H9 (cell line): ENCODE measurements around the gene OR51V1. TPM values are rescaled to one million over a fixed set of nuclear protein-coding genes. Genes with fewer than 3 reads are reported as not detected.

ENCODE experiments used
- DNase-seq: peaks from one replicate; pipeline ENCODE4 v3.0.0-alpha.2; 2017
- H2AFZ ChIP-seq: one replicate; pipeline ENCODE4 v1.6.1; 2013; ENCODE audit warnings: mild to moderate bottlenecking, low read length, control low read depth, moderate library complexity
- H2AK5ac ChIP-seq: 2 replicates; pipeline ENCODE4 v1.6.1; 2013; ENCODE audit warnings: low read length, control low read depth, mixed read lengths; ENCODE audit not compliant: insufficient read length
- H2BK120ac ChIP-seq: one replicate; pipeline ENCODE4 v1.6.1; 2013; ENCODE audit warnings: low read depth, mild to moderate bottlenecking, low read length, control low read depth, inconsistent platforms; ENCODE audit not compliant: poor library complexity, severe bottlenecking
- H2BK12ac ChIP-seq: 2 replicates; pipeline ENCODE4 v1.6.1; 2013; ENCODE audit warnings: low read length, control low read depth, mixed read lengths, low read depth; ENCODE audit not compliant: insufficient read length
- H2BK15ac ChIP-seq: 2 replicates; pipeline ENCODE4 v1.6.1; 2013; ENCODE audit warnings: low read depth, low read length, control low read depth
- H2BK20ac ChIP-seq: one replicate; pipeline ENCODE4 v1.6.1; 2013; ENCODE audit warnings: low read depth, mild to moderate bottlenecking, low read length, control low read depth, inconsistent platforms; ENCODE audit not compliant: poor library complexity, severe bottlenecking
- H2BK5ac ChIP-seq: 2 replicates; pipeline ENCODE4 v1.6.1; 2013; ENCODE audit warnings: low read length, control low read depth, mixed read lengths; ENCODE audit not compliant: insufficient read length
- H3K14ac ChIP-seq: 2 replicates; pipeline ENCODE4 v1.6.1; 2013; ENCODE audit warnings: low read length, control low read depth; ENCODE audit not compliant: insufficient read depth
- H3K18ac ChIP-seq: 2 replicates; pipeline ENCODE4 v1.6.1; 2013; ENCODE audit warnings: low read depth, mild to moderate bottlenecking, mixed read lengths, low read length, control low read depth; ENCODE audit not compliant: insufficient read length
- H3K23ac ChIP-seq: 2 replicates; pipeline ENCODE4 v1.6.1; 2013; ENCODE audit warnings: low read length, control low read depth, mixed read lengths, low read depth; ENCODE audit not compliant: insufficient read length
- H3K23me2 ChIP-seq: 2 replicates; pipeline ENCODE4 v1.6.1; 2013; ENCODE audit warnings: low read depth, mild to moderate bottlenecking, mixed read lengths, low read length, control low read depth; ENCODE audit not compliant: insufficient read length, poor library complexity, severe bottlenecking
- H3K27ac ChIP-seq: 2 replicates; pipeline ENCODE4 v1.5.1; 2013; ENCODE audit warnings: low read length, control low read depth, mixed read lengths, low read depth; ENCODE audit not compliant: insufficient read length
- H3K27me3 ChIP-seq: 2 replicates; pipeline ENCODE4 v1.6.1; 2013; ENCODE audit warnings: low read length, control low read depth, inconsistent platforms; ENCODE audit not compliant: insufficient read depth
- H3K4ac ChIP-seq: 2 replicates; pipeline ENCODE4 v1.6.1; 2013; ENCODE audit warnings: low read depth, mild to moderate bottlenecking, control low read depth, inconsistent platforms, low read length, moderate library complexity
- H3K4me1 ChIP-seq: 2 replicates; pipeline ENCODE4 v1.6.1; 2013; ENCODE audit warnings: low read length, control low read depth, inconsistent platforms; ENCODE audit not compliant: insufficient read depth
- H3K4me2 ChIP-seq: 2 replicates; pipeline ENCODE4 v1.6.1; 2013; ENCODE audit warnings: low read length, control low read depth, mixed read lengths; ENCODE audit not compliant: insufficient read length, insufficient read depth
- H3K56ac ChIP-seq: 2 replicates; pipeline ENCODE4 v1.6.1; 2013; ENCODE audit warnings: low read depth, mild to moderate bottlenecking, mixed read lengths, low read length, control low read depth; ENCODE audit not compliant: insufficient read length
- H3K79me1 ChIP-seq: 2 replicates; pipeline ENCODE4 v1.6.1; 2013; ENCODE audit warnings: low read depth, mild to moderate bottlenecking, moderate library complexity, low read length, control low read depth, inconsistent platforms; ENCODE audit not compliant: insufficient read depth, poor library complexity, severe bottlenecking
- H3K79me2 ChIP-seq: 2 replicates; pipeline ENCODE4 v1.6.1; 2013; ENCODE audit warnings: low read length, control low read depth, inconsistent platforms; ENCODE audit not compliant: insufficient read depth
- H3K9ac ChIP-seq: 2 replicates; pipeline ENCODE4 v1.6.1; 2013; ENCODE audit warnings: low read length, control low read depth, mixed read lengths; ENCODE audit not compliant: insufficient read length; ENCODE audit errors: extremely low read depth
- H3K9me3 ChIP-seq: one replicate; pipeline ENCODE4 v1.6.1; 2013; ENCODE audit warnings: low read depth, low read length, inconsistent platforms; ENCODE audit not compliant: control insufficient read depth
- H3T11ph ChIP-seq: one replicate; pipeline ENCODE4 v1.6.1; 2013; ENCODE audit warnings: mild to moderate bottlenecking, low read length, control low read depth, inconsistent platforms
- H4K20me1 ChIP-seq: one replicate; pipeline ENCODE4 v1.6.1; 2013; ENCODE audit not compliant: control insufficient read depth, insufficient read length, insufficient read depth
- H4K5ac ChIP-seq: 2 replicates; pipeline ENCODE4 v1.6.1; 2013; ENCODE audit warnings: low read depth, mild to moderate bottlenecking, mixed read lengths, low read length, control low read depth; ENCODE audit not compliant: insufficient read length
- H4K8ac ChIP-seq: replicated peaks from 2 replicates; pipeline ENCODE4 v1.6.1; 2013; ENCODE audit warnings: low read length, control low read depth, mixed read lengths, low read depth; ENCODE audit not compliant: insufficient read length
- H4K91ac ChIP-seq: 2 replicates; pipeline ENCODE4 v1.6.1; 2013; ENCODE audit warnings: low read depth, mild to moderate bottlenecking, moderate library complexity, mixed read lengths, low read length, control low read depth; ENCODE audit not compliant: insufficient read length
- H3K27ac Mint-ChIP-seq, 3 experiments: 2 replicates in 2 of 3; 3 replicates in 1 of 3; pipeline ENCODE4 v1.8.0; 2020 to 2021; ENCODE audit warnings: mixed read lengths in 3 of 3, mild to moderate bottlenecking in 1 of 3, moderate library complexity in 1 of 3
- H3K27me3 Mint-ChIP-seq: 2 replicates; pipeline ENCODE4 v1.8.0; 2021; ENCODE audit warnings: low read depth, mild to moderate bottlenecking, moderate library complexity, mixed read lengths
- H3K36me3 Mint-ChIP-seq, 3 experiments: 2 replicates in 2 of 3; 3 replicates in 1 of 3; pipeline ENCODE4 v1.8.0; 2020 to 2021; ENCODE audit warnings: low read depth in 3 of 3, mixed read lengths in 3 of 3; ENCODE audit not compliant: insufficient read depth in 1 of 3
- H3K4me1 Mint-ChIP-seq, 2 experiments: 2 replicates each; pipeline ENCODE4 v1.8.0; 2020; ENCODE audit warnings: mixed read lengths in 2 of 2
- H3K4me3 Mint-ChIP-seq, 2 experiments: 2 replicates in 1 of 2; 3 replicates in 1 of 2; pipeline ENCODE4 v1.8.0; 2020 to 2021; ENCODE audit warnings: mild to moderate bottlenecking in 2 of 2, mixed read lengths in 2 of 2, moderate library complexity in 1 of 2
- H3K9me3 Mint-ChIP-seq, 2 experiments: 2 replicates in 1 of 2; 3 replicates in 1 of 2; pipeline ENCODE4 v1.8.0; 2020; ENCODE audit warnings: mild to moderate bottlenecking in 2 of 2, mixed read lengths in 2 of 2, moderate library complexity in 1 of 2
- CTCF ChIP-seq: fragments of 200-600 bp; sonication (generic); conservative IDR thresholded peaks from 3 replicates; pipeline ENCODE4 v1.8.0; 2021; ENCODE audit warnings: antibody characterized with exemption, mild to moderate bottlenecking
- WGBS: extraction: QIAGEN DNeasy Blood & Tissue Kit; methylation state at CpG from one replicate; pipeline ENCODE4 v1.1.7; 2013; ENCODE audit warnings: missing lambda C conversion rate, low lambda C conversion rate, mixed read lengths; ENCODE audit not compliant: insufficient read length; ENCODE audit errors: extremely low coverage; 5-methylcytosine and 5-hydroxymethylcytosine counted together
- total RNA-seq: library from RNA; stranded (reverse); gene quantifications from 2 replicates; pipeline ENCODE4 v1.2.1, GENCODE V29; 2021

OR51V1 gene
- total RNA-seq, 1 experiment from 2014 or later: not detected

GRCh38 chr11:5196731-5197130 is 3.8 kb downstream of the OR51V1 start:
- Histone ChIP-seq H2BK5ac (no peak overlapping the region), H3K4me2 (no peak overlapping the region), H3K14ac (no peak overlapping the region), H3K56ac (no peak overlapping the region), H3K79me2 (no peaks in the 10 kb centered on the region), H4K91ac (no peak overlapping the region), H3K4me1 (no peaks in the 10 kb centered on the region), H3K23me2 (no peaks in the 10 kb centered on the region), H3K18ac (no peak overlapping the region), H4K20me1 (no peaks in the 10 kb centered on the region), H2BK120ac (no peak overlapping the region), H2AK5ac (no peak overlapping the region), H3K27ac (no peak overlapping the region), H3K79me1 (no peaks in the 10 kb centered on the region), H2BK20ac (no peak overlapping the region), H3T11ph (no peak overlapping the region), H3K23ac (no peak overlapping the region), H3K9ac (no peak overlapping the region), H2BK12ac (no peak overlapping the region), H4K8ac (no peak overlapping the region), H3K27me3 (no peaks in the 10 kb centered on the region), H2BK15ac (no peak overlapping the region), H3K9me3 (no peaks in the 10 kb centered on the region), H2AFZ (no peak overlapping the region), H4K5ac (no peak overlapping the region), H3K4ac (no peak overlapping the region)
- H3K4me3 Mint-ChIP-seq: no peak overlapping the region
- WGBS: no CpG with 5 or more reads among the region's 3 CpGs
- no peaks in the 10 kb centered on the region; a peak in 1 of 7 replicates for H3K36me3 Mint-ChIP-seq
- H3K27ac Mint-ChIP-seq: peak overlapping the region in 1 of 3 experiments; percentile 48; a peak in 1 of 7 replicates
- no peaks in the 10 kb centered on the region for H3K27me3 Mint-ChIP-seq
- H3K9me3 Mint-ChIP-seq: peaks cover 5 to 7% of the 10 kb centered on the region in 2 experiments; a peak in 3 of 5 replicates
- peaks cover 0 to 3% of the 10 kb centered on the region in 2 experiments; a peak in 3 of 4 replicates for H3K4me1 Mint-ChIP-seq
- no peak for TF ChIP-seq CTCF
- DNase-seq: no peak
